B cell (primary cell): Measurements from ENCODE around the gene CDK18. TPM values are rescaled to one million over a fixed set of nuclear protein-coding genes. Genes with fewer than 3 reads are reported as not detected.

Experiments used
- ATAC-seq: fragments of 200-7000 bp; cut with Tn5 transposase; one replicate; pipeline ENCODE4 v1.10.0; 2021; ENCODE audit warnings: low read depth, mild to moderate bottlenecking, moderate number of reproducible peaks, moderate library complexity
- CTCF ChIA-PET: fragments of 350-600 bp; sonication (Branson Sonifier 250); formaldehyde crosslinking; loops from one replicate; lab custom pipeline; 2021; ENCODE audit warnings: antibody characterized with exemption, inconsistent platforms; lab: Charles Lee
- POLR2A ChIA-PET: fragments of 350-600 bp; sonication (Branson Sonifier 250); formaldehyde crosslinking; loops from one replicate; lab custom pipeline; 2021; ENCODE audit warnings: antibody characterized with exemption; lab: Charles Lee
- DNase-seq: peaks from one replicate; pipeline ENCODE4 v3.0.0; 2013
- H2AFZ ChIP-seq: 2 replicates; pipeline ENCODE4 v1.6.1; 2012; ENCODE audit warnings: mild to moderate bottlenecking, low read depth, low read length; ENCODE audit not compliant: insufficient read depth, poor library complexity, severe bottlenecking
- H3K27ac ChIP-seq, 2 donors: 1 replicate in 1 of 2; 2 replicates in 1 of 2; pipeline ENCODE4 v1.5.1; 2012 to 2013; ENCODE audit warnings: low read length in 2 of 2, mild to moderate bottlenecking in 2 of 2, moderate library complexity in 1 of 2
- H3K27me3 ChIP-seq, 4 experiments: fragments of 200-600 bp in 1 of 4; sonication (generic) in 1 of 4; replicated peaks in 1 of 4; 1 replicate in 2 of 4; 2 replicates in 2 of 4; pipeline versions ENCODE4 v1.6.1 to v1.7.0; 2013 to 2016; ENCODE audit warnings: low read length in 3 of 4, mild to moderate bottlenecking in 2 of 4, mixed read lengths in 1 of 4, moderate library complexity in 1 of 4; ENCODE audit not compliant: insufficient read depth in 4 of 4, control insufficient read depth in 3 of 4; ENCODE audit errors: control extremely low read depth in 1 of 4
- H3K36me3 ChIP-seq, 2 experiments: replicated peaks in 1 of 2; 1 replicate in 1 of 2; 2 replicates in 1 of 2; pipeline versions ENCODE4 v1.6.1 to v1.7.1; 2013; ENCODE audit warnings: low read length in 1 of 2; ENCODE audit not compliant: insufficient read depth in 2 of 2, control insufficient read depth in 1 of 2; ENCODE audit errors: control extremely low read depth in 1 of 2, extremely low read depth in 1 of 2
- H3K4me1 ChIP-seq, 2 donors: fragments of 200-600 bp in 1 of 2; sonication (generic) in 1 of 2; 1 replicate in 1 of 2; 2 replicates in 1 of 2; pipeline versions ENCODE4 v1.5.1 to v1.6.1; 2013 to 2017; ENCODE audit warnings: low read length in 2 of 2; ENCODE audit not compliant: control insufficient read depth in 2 of 2, insufficient read depth in 2 of 2
- H3K4me2 ChIP-seq: replicated peaks from 2 replicates; pipeline ENCODE3; 2012; ENCODE audit warnings: mild to moderate bottlenecking, low read depth, low read length; ENCODE audit not compliant: poor library complexity, severe bottlenecking
- H3K4me3 ChIP-seq, 5 experiments: fragments of 200-600 bp in 1 of 5; sonication (generic) in 1 of 5; 1 replicate in 3 of 5; 2 replicates in 2 of 5; pipeline versions ENCODE4 v1.5.1 to v1.7.0; 2011 to 2016; ENCODE audit warnings: low read length in 4 of 5, mild to moderate bottlenecking in 4 of 5, low read depth in 2 of 5, control low read depth in 1 of 5, moderate library complexity in 1 of 5; ENCODE audit not compliant: insufficient read depth in 1 of 5; ENCODE audit errors: control extremely low read depth in 1 of 5, extremely low read depth in 1 of 5
- H3K79me2 ChIP-seq: fragments of 200-600 bp; sonication (generic); one replicate; pipeline ENCODE4 v1.6.0; 2016; ENCODE audit warnings: low read length; ENCODE audit not compliant: control insufficient read depth, insufficient read depth
- H3K9ac ChIP-seq: fragments of 200-600 bp; sonication (generic); 2 replicates; pipeline ENCODE4 v1.6.1; 2017; ENCODE audit warnings: mild to moderate bottlenecking, low read length, moderate library complexity
- H3K9me3 ChIP-seq, 3 donors: one replicate each; pipeline versions ENCODE4 v1.6.1 to v1.7.1; 2013; ENCODE audit warnings: low read length in 2 of 3; ENCODE audit not compliant: control insufficient read depth in 2 of 3, insufficient read depth in 1 of 3; ENCODE audit errors: control extremely low read depth in 1 of 3
- H4K20me1 ChIP-seq: 2 replicates; pipeline ENCODE4 v1.6.0; 2012; ENCODE audit warnings: mild to moderate bottlenecking, low read length; ENCODE audit not compliant: insufficient read depth, control insufficient read depth, poor library complexity, severe bottlenecking
- H3K27ac Mint-ChIP-seq: one replicate; pipeline ENCODE4 v1.8.0; 2021; ENCODE audit warnings: mixed read lengths
- H3K27me3 Mint-ChIP-seq: one replicate; pipeline ENCODE4 v1.8.0; 2021; ENCODE audit warnings: mixed read lengths
- H3K4me1 Mint-ChIP-seq: one replicate; pipeline ENCODE4 v1.8.0; 2021; ENCODE audit warnings: mixed read lengths
- H3K4me3 Mint-ChIP-seq: one replicate; pipeline ENCODE4 v1.8.0; 2021; ENCODE audit warnings: mixed read lengths
- H3K9me3 Mint-ChIP-seq: one replicate; pipeline ENCODE4 v1.8.0; 2022; ENCODE audit warnings: mixed read lengths; ENCODE audit not compliant: insufficient read depth
- CTCF ChIP-seq: fragments of 200-600 bp; IDR thresholded peaks from one replicate; pipeline ENCODE4 v1.8.0; 2022; ENCODE audit warnings: antibody characterized with exemption, mild to moderate bottlenecking
- EZH2 ChIP-seq: IDR thresholded peaks from 2 replicates; pipeline ENCODE4 v1.6.1; 2012; ENCODE audit warnings: borderline replicate concordance, low read depth, mild to moderate bottlenecking, moderate library complexity, low read length; ENCODE audit not compliant: insufficient read depth, poor library complexity, severe bottlenecking
- WGBS: methylation state at CpG from one replicate; pipeline ENCODE4 v1.1.5; 2013; ENCODE audit warnings: missing lambda C conversion rate; ENCODE audit not compliant: insufficient coverage; 5-methylcytosine and 5-hydroxymethylcytosine counted together
- intact Hi-C: fragments of 100-400 bp; cut with micrococcal nuclease; formaldehyde crosslinking; loops from one replicate; pipeline ENCODE4 v1.10.0; 2022
- polyA plus RNA-seq: library from polyadenylated mRNA; depleted of rRNA; stranded (reverse); fragments of >200 nt; gene quantifications from 2 replicates; pipeline ENCODE4 v1.2.3, GENCODE V29; 2012
- total RNA-seq, 2 donors: library from RNA; stranded (reverse); fragments of 120-200 nt in 1 of 2; gene quantifications; 1 replicate in 1 of 2; 2 replicates in 1 of 2; pipeline versions ENCODE4 v1.2.3 to v1.2.4, GENCODE V29; 2013 to 2022

The CDK18 gene
- total and polyA plus RNA-seq, 2 donors (not counting 1 experiment from before 2014, with no cell fraction given) = 3.8 to 4.7 TPM

GRCh38 chr1:205538235-205538840 lies 33.9 kb downstream of the CDK18 start:
- Histone ChIP-seq H4K20me1 (no peaks in the 10 kb centered on the region), H2AFZ (no peak overlapping the region), H3K79me2 (no peaks in the 10 kb centered on the region), H3K27ac (no peak overlapping the region), H3K4me1 (peaks cover 0 to 5% of the 10 kb centered on the region in 2 donors), H3K36me3 (no peaks in the 10 kb centered on the region), H3K4me3 (no peak overlapping the region), H3K27me3 (peaks cover 0 to 19% (median 4%) of the 10 kb centered on the region in 4 experiments), H3K9ac (no peak overlapping the region), H3K4me2 (no peak overlapping the region), H3K9me3 (no peaks in the 10 kb centered on the region)
- intact Hi-C loops = no loop called here
- Mint-ChIP-seq H3K27me3 (peaks cover 24% of the 10 kb centered on the region), H3K9me3 (no peaks in the 10 kb centered on the region), H3K4me1 (peaks cover 9% of the 10 kb centered on the region), H3K4me3 (no peak overlapping the region), H3K27ac (no peak overlapping the region)
- WGBS = 88% methylated on average over 4 of the region's 5 CpGs
- ATAC-seq = no peak
- CTCF ChIA-PET = interaction anchor here (0.5 to 2.2 kb wide), 5 partner anchors 14 to 501 kb away, joined by 3 to 9 read pairs (median 6); no protein-coding TSS in a partner anchor
- TF ChIP-seq EZH2 = no peak
- no peak for TF ChIP-seq CTCF
- no peak for DNase-seq
- POLR2A ChIA-PET = no interaction called here

DNA sequence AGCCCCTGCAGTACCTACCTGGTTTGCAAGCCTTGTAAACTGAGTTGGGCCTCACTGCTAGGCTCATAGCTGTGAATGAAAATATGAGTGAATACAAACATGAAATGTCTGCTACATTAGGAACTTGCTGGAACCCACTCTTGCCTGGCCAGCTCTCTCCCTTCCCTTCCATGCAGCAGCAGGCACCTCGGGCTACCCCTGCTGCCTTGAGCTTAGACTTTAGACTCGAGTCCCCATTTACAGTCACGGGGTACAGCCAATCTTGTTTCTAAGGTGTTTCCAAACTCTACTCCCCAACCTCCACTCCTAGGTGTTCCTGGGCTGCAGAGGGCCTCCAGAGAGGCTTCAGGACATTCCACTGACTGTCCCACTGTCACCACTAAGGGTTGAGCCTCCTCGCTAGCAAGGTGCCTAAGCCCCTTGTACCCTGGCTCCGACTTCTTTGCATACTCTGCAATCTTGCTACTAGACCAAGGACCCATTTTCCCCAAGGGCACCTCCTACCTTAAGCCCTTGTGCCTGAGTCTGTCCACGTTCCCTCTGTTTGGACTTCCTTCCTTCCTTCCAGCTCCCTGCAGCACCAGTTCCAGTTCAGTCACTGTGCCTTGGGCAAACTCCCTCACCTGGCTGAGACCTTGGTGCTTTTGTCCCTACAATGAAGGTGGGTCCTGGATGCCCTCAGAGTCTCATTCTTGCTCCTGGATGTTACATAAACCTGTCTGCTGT lies 36.9 kb downstream of the CDK18 start:
- H3K27ac Mint-ChIP-seq = no peak overlapping the region
- ATAC-seq = no peak
- H3K4me2 ChIP-seq = no peak overlapping the region
- no peak for DNase-seq
- no peak overlapping the region for H3K27ac ChIP-seq
- H3K36me3 ChIP-seq = no peaks in the 10 kb centered on the region
- ChIA-PET POLR2A (no interaction called here), CTCF (interaction anchor here (1.4 to 1.6 kb wide), 3 partner anchors 12 to 22 kb away, joined by 3 to 7 read pairs (median 4); no protein-coding TSS in a partner anchor)
- H3K9ac ChIP-seq = no peak overlapping the region
- no peaks in the 10 kb centered on the region for H3K79me2 ChIP-seq
- H2AFZ ChIP-seq = no peak overlapping the region
- peaks cover 45% of the 10 kb centered on the region for H3K27me3 Mint-ChIP-seq
- no peaks in the 10 kb centered on the region for H4K20me1 ChIP-seq
- 79% methylated on average over 6 of the region's 6 CpGs for WGBS
- no peak overlapping the region for H3K4me3 Mint-ChIP-seq
- H3K4me1 ChIP-seq = peaks cover 5 to 10% of the 10 kb centered on the region in 2 donors
- no peak overlapping the region for H3K4me3 ChIP-seq
- H3K9me3 ChIP-seq = peaks cover 0 to 8% (median 0%) of the 10 kb centered on the region in 3 donors
- intact Hi-C loops = no loop called here
- peaks cover 0 to 45% (median 20%) of the 10 kb centered on the region in 4 experiments for H3K27me3 ChIP-seq
- no peak for TF ChIP-seq EZH2
- peaks cover 11% of the 10 kb centered on the region for H3K4me1 Mint-ChIP-seq
- H3K9me3 Mint-ChIP-seq = no peaks in the 10 kb centered on the region
